Stimulated activated CD8-positive, alpha-beta memory T cell treated with anti-CD3 and anti-CD28 coated beads, Interleukin-7, amount 100 ng/mL, for 48 hours (primary cell): ENCODE results near the gene PLEKHF1.
"Not testable (repeated sequence)": the region's sequence is repeated elsewhere in the genome, so short reads cannot be mapped to it uniquely, and the experiment has no call there.

ENCODE experiments used
- DNase-seq, 2 donors: peaks; one replicate each; pipeline ENCODE4 v3.0.0-alpha.2; 2020; ENCODE audit warnings: low read depth in 1 of 2; ENCODE audit errors: extremely low read depth in 1 of 2

The PLEKHF1 gene, protein sequence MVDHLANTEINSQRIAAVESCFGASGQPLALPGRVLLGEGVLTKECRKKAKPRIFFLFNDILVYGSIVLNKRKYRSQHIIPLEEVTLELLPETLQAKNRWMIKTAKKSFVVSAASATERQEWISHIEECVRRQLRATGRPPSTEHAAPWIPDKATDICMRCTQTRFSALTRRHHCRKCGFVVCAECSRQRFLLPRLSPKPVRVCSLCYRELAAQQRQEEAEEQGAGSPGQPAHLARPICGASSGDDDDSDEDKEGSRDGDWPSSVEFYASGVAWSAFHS

GRCh38 chr19:29665215-29665825, at the start of gene PLEKHF1:
TSS of gene PLEKHF1 (plus strand) at chr19:29665461. CDS start at chr19:29673840, 8,379 bp downstream.
- DNase-seq, result peak; percentile 73 to 83

DNA sequence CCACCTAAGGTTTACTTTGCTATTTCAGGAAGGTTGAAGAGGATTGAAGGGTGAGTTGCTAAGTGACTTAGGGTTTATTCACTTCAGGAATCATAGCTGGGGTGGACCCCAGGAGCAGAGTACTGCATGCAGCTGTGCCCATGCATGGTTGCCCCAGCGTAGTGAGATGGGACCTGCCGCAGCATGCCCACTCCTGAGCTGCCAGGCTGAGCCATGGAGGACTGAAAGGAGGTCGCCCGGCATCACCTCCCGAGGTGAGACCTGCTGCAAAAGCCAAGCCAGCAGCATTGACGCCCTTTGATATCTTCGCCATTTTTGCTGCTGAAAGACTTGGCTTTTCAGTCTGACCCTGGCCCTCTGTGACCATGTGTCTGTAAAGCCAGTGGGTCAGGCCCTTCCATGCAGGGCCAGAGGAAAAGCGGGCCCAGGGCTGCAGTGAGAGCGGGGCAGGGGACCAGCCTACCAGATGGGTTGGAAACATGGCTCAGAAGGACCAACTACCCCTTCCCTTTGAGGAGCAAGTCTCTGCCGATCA, 49.3 kb upstream of the PLEKHF1 start:
- no peak for DNase-seq

DNA sequence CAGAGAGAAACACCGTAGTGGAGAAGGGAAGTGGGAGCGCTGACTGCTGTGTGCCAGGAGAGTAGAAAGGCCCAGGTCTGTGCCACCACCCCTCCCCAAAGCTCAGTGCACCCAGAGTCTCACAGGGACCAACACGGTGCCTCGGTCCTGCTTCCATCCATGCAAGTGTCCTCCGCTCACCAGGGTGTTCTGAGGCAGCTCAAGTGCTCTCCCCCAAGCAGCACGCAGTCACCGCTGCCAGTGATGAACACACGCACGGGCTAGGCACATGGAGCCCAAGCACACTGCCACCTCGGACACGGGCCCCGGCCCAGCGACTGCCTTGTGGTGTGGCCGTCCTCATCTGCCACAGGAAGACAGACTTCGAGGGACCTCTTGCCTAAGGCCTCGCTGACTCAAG, 48.7 kb upstream of the PLEKHF1 start:
- no peak for DNase-seq

GRCh38 chr19:29617366-29618266, 47.6 kb upstream of the PLEKHF1 start:
- no peak for DNase-seq

DNA sequence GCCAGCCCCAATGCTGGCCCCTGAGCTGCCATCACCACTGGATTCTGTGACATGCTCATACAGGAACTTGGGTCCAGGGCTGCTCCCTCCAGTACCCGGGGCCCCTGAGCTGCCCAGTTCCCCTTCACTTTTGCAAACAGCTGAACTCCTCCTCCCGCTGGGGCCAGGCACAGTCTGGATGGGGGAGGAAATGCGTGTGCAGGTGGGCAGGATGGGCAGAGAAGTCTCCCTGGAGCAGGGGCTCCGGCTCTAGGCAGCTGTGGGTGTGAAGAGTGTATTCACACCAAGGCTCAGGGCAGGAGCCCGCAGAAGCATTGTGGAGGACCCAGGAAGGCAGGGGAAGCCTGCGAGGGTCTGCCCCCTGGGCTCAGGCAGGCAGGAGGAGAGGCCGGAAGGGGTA, 46.8 kb upstream of the PLEKHF1 start:
- no peak for DNase-seq

- DNase-seq, result no peak
Measured at GRCh38 chr19:29618871-29619270, 46.4 kb upstream of the PLEKHF1 start.

GRCh38 chr19:29620931-29621351, 44.3 kb upstream of the PLEKHF1 start:
- peak; percentile 55 to 74 for DNase-seq

DNA sequence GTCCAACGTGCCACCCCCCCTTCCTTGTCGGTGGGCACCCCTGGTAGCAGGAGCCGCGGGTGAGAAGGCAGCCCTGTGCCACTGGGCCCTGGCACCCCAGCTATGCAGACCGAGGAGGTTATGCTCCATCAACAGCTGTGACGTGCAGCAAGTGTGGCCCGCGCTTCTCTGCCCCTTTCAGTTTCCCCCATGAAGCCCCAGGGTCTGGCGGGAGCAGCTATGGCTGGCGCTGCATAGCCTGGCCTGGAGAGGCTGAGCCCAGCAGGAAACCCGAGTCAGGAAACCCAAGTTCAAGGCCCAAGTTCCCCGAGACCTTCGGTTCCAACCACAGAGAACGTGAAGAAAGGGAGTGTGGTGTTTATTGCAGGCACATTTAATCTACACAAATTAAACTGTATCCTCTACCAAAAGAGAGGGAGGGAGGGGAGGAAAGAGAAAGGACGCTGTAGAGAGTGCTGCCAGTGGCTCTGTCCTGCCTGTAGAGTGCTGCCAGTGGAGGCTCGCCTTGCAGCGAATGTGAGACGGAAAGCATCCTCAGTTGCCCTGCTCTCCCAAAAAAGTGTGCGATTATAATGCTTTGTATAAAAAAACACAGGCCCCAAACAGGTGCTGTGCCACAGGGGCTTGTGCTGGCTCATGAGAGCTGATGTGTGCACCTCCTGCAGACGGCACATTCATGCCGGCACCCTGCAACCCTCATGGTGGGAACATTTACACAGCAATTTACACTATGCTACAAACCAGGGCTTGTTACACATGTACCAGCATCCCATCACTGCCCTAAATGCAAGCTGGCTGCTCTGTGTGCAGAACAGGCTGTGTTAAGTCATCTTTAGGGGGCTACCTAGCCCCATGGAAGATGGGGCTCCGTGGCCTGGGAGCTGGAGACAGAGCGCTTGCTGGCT, 42.8 kb upstream of the PLEKHF1 start:
- DNase-seq, result peak in 1 of 2 donors; percentile 34

GRCh38 chr19:29623726-29624488, 41.4 kb upstream of the PLEKHF1 start:
- peak; percentile 65 to 83 for DNase-seq

- DNase-seq, result no peak
Measured at GRCh38 chr19:29624489-29625185, 40.6 kb upstream of the PLEKHF1 start.

DNA sequence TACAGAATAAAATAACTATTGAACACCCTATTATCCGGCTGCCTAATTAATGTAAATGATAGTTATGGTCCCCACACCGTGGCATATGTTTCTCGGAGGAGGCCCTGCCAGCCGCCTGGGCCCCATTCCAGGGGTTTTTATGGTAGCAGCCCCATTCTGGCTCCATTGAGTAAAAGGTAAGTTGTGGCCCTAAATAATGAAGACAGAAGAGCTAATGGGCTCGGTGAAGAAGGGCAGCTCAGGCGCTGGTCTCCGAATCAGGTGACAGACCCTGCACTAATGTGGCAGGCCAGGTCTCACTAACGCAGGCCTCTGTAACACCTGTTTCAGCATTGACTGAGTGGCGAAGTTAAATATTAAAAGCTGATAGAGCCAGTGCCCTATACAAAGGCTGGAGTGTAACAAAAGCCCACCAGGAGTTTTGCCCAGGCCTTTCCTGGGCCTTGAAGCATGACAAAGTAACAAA, 40.0 kb upstream of the PLEKHF1 start:
- DNase-seq, result no peak

DNA sequence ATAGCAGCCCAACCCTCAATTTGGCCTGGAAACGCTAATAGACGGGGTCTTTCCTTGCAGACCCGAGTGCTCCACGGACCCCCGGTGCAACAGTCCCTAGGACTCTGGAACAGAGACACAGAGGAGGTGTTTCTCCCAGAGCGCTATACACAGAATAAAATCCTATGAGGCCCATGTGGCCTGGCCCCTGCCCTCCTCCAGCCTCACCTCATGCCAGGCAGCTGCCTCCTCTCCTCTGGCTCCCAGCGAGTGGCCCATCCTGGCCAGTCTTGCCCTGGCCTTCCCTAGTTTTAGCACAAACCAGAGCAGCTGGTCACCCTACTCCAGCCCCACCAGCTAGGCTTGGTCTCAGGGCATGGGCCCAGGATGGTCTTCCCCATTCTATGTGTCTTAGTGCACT, 38.9 kb upstream of the PLEKHF1 start:
- DNase-seq, result no peak

DNA sequence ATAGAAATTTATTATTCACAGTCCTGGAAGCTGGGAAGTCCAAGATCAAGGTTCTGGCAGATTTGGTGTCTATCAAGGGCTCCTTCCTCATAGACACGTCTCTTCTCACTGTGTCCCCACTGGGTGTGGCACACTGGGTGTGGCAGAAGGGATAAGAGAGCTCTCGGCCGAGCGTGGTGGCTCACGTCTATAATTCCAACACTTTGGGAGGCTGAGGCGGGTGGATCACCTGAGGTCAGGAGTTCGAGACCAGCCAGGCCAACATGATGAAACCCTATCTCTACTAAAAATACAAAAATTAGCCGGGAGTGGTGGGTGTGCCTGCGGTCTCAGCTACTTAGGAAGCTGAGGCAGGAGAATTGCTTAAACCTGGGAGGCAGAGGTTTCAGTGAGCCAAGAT, 38.4 kb upstream of the PLEKHF1 start:
- DNase-seq, result not testable (repeated sequence)

DNA sequence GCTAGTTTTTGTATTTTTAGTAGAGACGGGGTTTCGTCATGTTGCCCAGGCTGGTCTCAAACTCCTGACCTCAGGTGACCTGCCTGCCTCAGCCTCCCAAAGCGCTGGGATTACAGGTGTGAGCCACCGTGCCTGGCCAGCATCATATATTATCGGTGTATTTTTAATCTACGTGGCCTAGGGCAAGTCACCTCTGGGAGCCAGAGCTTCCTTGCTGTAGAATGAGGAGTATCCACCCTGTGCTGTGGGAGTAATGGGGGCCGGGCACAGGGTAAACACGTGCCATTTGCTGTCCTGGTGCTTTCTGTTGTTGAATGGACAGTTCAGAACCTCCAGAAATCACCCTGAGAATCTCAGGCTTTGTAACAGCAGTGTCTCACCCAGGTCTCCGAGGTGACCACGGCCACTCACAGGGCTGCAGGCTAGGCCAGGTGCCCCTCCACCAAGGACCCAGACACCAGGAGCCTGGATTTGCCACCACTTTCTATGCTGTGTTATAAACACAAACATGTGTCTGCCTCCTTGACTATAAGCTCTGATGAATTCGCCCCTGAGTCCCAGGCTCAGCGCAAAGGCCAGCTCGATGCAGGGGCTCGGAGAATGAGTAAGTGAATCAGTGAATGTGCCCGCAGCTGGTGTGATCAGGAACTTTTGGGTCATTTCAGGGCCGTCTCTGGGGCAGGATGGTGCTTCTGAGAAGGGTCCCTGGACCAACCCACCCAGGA, 36.4 kb upstream of the PLEKHF1 start:
- no peak for DNase-seq

GRCh38 chr19:29629836-29630534, 35.3 kb upstream of the PLEKHF1 start:
- no peak for DNase-seq

DNA sequence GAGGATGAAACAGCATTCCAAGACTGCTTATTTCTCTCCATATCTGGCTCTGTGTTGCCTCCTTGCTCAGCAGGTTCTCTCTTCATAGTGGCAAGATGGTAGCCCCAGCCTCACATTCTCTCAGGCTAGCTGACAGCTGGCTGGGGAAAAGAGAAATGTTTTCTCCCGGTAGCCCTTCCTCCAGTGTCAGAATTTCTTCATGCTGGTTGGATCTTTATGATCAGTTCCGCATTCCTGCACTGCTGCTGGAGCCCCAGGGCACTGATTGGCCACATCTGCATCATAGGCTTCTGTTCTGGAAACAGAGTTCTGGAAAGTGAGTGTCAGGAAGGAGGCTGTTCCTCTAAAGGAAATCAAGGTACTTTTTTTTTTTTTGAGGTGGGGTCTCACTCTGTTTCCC, 34.6 kb upstream of the PLEKHF1 start:
- no peak for DNase-seq

- no peak for DNase-seq
Measured at GRCh38 chr19:29631450-29631849, 33.8 kb upstream of the PLEKHF1 start.

- DNase-seq, result no peak
Measured at GRCh38 chr19:29634002-29634401, 31.3 kb upstream of the PLEKHF1 start.
